ENCODE data around the gene GALNT6. TPM values are rescaled to one million over a fixed set of nuclear protein-coding genes. Genes with fewer than 3 reads are reported as not detected.

The GALNT6 gene
- total RNA-seq, 1 experiment from 2014 or later, result 9.8 TPM

DNA sequence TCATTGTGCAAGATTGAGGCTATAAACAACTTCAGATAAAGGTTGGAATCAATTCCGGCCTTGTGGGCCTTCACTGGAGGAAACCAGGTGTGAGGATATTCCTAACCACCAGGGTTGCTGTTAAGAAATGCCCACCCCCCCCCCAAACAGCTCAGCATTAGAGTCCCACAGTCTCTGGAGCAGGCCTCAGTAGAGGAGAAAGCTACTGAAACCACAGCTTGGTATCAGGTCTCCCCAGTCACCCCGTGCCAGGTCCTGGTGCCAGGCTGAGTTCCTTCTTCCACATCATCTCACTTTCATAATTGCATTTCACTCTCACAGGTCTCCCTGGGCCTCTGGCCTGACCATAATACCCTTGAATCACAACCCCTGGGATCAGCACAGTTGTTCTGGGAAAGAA lies 12.5 kb downstream of the GALNT6 start:
- H3K4ac ChIP-seq (ENCODE audit: low read depth, low read length), result no peak overlapping the region
- H2BK15ac ChIP-seq (ENCODE audit: low read depth, low read length), result no peak overlapping the region
- no peak overlapping the region for H3T11ph ChIP-seq (ENCODE audit: low read length)
- TF ChIP-seq, protein P1, sequence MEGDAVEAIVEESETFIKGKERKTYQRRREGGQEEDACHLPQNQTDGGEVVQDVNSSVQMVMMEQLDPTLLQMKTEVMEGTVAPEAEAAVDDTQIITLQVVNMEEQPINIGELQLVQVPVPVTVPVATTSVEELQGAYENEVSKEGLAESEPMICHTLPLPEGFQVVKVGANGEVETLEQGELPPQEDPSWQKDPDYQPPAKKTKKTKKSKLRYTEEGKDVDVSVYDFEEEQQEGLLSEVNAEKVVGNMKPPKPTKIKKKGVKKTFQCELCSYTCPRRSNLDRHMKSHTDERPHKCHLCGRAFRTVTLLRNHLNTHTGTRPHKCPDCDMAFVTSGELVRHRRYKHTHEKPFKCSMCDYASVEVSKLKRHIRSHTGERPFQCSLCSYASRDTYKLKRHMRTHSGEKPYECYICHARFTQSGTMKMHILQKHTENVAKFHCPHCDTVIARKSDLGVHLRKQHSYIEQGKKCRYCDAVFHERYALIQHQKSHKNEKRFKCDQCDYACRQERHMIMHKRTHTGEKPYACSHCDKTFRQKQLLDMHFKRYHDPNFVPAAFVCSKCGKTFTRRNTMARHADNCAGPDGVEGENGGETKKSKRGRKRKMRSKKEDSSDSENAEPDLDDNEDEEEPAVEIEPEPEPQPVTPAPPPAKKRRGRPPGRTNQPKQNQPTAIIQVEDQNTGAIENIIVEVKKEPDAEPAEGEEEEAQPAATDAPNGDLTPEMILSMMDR (conservative IDR thresholded peaks at IDR 0.05), result no peak
- H3K23ac ChIP-seq (ENCODE audit: insufficient read length, low read depth, low read length), result no peak overlapping the region
- H3K9ac ChIP-seq (ENCODE audit: extremely low read depth, insufficient read length, low read length), result no peak overlapping the region
- H3K27me3 Mint-ChIP-seq (ENCODE audit: low read depth), result no peaks in the 10 kb centered on the region
- H2AFZ ChIP-seq (ENCODE audit: low read length), result no peak overlapping the region
- no peak overlapping the region for H3K56ac ChIP-seq (ENCODE audit: insufficient read length, low read depth, low read length)
- H3K36me3 Mint-ChIP-seq (ENCODE audit: insufficient read depth in 1 of 3, low read depth in 3 of 3), result peaks cover 3 to 60% (median 51%) of the 10 kb centered on the region in 3 experiments; a peak in 6 of 7 replicates
- H2AK5ac ChIP-seq (ENCODE audit: insufficient read length, low read length), result no peak overlapping the region
- no peak overlapping the region for H4K8ac ChIP-seq (replicated peaks; ENCODE audit: insufficient read length, low read depth, low read length)
- peaks cover 25 to 26% of the 10 kb centered on the region in 2 experiments for H3K4me1 Mint-ChIP-seq
- no peak overlapping the region for H3K18ac ChIP-seq (ENCODE audit: insufficient read length, low read depth, low read length)
- WGBS (ENCODE audit: extremely low coverage, insufficient read length, low lambda C conversion rate), result no CpG with 5 or more reads among the region's 2 CpGs
- H3K4me3 Mint-ChIP-seq, result no peak overlapping the region
- H3K4me1 ChIP-seq (ENCODE audit: insufficient read depth, low read length), result peaks cover 11% of the 10 kb centered on the region
- H3K4me2 ChIP-seq (ENCODE audit: insufficient read depth, insufficient read length, low read length), result no peak overlapping the region
- H3K23me2 ChIP-seq (ENCODE audit: insufficient read length, low read depth, low read length, poor library complexity, severe bottlenecking), result peaks cover 2% of the 10 kb centered on the region
- H3K27me3 ChIP-seq (ENCODE audit: insufficient read depth, low read length), result no peaks in the 10 kb centered on the region
- no peaks in the 10 kb centered on the region for H3K79me1 ChIP-seq (ENCODE audit: insufficient read depth, low read depth, low read length, poor library complexity, severe bottlenecking)
- peak overlapping the region in 1 of 3 experiments; percentile 37; a peak in 2 of 7 replicates for H3K27ac Mint-ChIP-seq
- no peak for DNase-seq
- no peak overlapping the region for H2BK20ac ChIP-seq (ENCODE audit: low read depth, low read length, poor library complexity, severe bottlenecking)
- no peaks in the 10 kb centered on the region for H3K9me3 Mint-ChIP-seq
- no peaks in the 10 kb centered on the region for H3K79me2 ChIP-seq (ENCODE audit: insufficient read depth, low read length)
- H2BK12ac ChIP-seq (ENCODE audit: insufficient read length, low read depth, low read length), result no peak overlapping the region
- H3K27ac ChIP-seq (ENCODE audit: insufficient read length, low read depth, low read length), result no peak overlapping the region
- no peak overlapping the region for H4K91ac ChIP-seq (ENCODE audit: insufficient read length, low read depth, low read length)
- no peak overlapping the region for H2BK120ac ChIP-seq (ENCODE audit: low read depth, low read length, poor library complexity, severe bottlenecking)
- no peak overlapping the region for H3K14ac ChIP-seq (ENCODE audit: insufficient read depth, low read length)
- no peaks in the 10 kb centered on the region for H4K20me1 ChIP-seq (ENCODE audit: control insufficient read depth, insufficient read depth, insufficient read length)
- no peak overlapping the region for H4K5ac ChIP-seq (ENCODE audit: insufficient read length, low read depth, low read length)
- no peak overlapping the region for H2BK5ac ChIP-seq (ENCODE audit: insufficient read length, low read length)
- H3K9me3 ChIP-seq (ENCODE audit: control insufficient read depth, low read depth, low read length), result no peaks in the 10 kb centered on the region

All from H9 (cell line).